Measurements from ENCODE around the gene ELMOD2. TPM values are rescaled to one million over a fixed set of nuclear protein-coding genes. Genes with fewer than 3 reads are reported as not detected.
"Not testable (repeated sequence)": the region's sequence is repeated elsewhere in the genome, so short reads cannot be mapped to it uniquely, and the experiment has no call there.

The ELMOD2 gene, protein sequence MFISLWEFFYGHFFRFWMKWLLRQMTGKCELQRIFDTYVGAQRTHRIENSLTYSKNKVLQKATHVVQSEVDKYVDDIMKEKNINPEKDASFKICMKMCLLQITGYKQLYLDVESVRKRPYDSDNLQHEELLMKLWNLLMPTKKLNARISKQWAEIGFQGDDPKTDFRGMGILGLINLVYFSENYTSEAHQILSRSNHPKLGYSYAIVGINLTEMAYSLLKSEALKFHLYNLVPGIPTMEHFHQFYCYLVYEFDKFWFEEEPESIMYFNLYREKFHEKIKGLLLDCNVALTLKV
- total RNA-seq (ENCODE audit: insufficient read depth, low replicate concordance): 53.4 TPM

DNA sequence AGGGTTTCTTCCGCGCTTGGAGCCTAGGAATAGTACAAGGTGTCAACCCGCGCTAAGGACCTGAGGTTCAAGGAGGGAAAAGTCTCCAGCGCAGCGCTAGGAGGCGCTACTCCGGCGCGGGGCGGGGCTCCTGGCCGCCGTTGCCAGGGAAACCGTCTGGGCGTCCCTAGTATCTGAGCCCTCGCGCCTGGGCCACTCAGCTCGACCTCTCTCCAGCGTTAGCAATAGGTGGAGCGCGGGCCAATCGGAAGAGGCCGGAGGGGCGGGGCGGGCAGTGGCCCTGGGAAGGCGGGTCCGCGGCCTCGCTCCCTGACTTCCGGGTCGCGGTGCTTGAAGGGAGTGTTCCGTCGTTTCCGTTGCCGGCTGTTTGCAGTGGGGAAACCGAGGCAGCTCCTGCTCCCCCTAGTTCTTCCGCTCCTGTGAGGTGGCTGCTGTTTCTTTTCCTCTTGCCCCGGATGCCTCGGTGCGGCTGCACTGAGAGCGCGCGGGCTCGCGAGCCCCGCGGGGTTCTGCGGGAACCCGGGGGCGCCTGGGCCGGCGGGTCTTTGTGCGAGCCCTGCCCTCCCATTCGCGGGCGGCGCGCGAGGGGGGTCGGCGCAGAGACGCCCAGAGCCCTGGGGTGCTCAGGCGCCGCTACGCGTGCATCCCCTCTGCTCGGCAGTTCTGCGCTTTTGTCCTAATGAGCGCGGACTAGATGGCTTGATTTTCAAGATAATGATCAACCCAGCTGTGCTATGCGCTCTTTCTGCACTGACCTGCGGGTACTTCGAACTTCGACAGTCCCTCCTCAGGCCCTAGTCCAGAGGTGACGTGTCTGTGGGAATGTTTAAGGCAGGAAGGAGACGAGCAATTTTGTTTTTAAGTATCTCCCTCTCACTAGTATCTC lies at the start of gene ELMOD2:
Gene ELMOD2 (plus strand): TSS at position 312 of the 886 bp plus-strand sequence. CDS start 1,261 bp downstream, outside the sequence.
- DNase-seq (ENCODE audit: low spot score): peak; percentile 99

DNA sequence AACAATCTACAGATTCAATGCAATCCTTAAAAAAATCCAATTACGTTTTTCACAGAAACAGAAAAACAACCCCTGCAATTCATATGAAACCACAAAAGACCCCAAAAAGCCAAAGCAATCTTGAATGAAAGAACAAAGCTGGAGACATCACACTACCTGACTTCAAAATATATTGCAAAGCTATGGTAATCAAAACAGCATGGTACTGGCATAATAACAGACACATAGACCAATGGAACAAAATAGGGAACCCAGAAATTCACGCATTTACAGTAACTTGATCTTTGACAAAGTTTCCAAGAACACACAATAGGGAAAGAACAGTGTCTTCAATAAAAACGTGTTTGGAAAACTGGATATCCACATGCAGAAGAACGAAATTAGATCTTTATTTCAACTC lies 40.5 kb upstream of the ELMOD2 start:
- DNase-seq (ENCODE audit: low spot score): no peak

DNA sequence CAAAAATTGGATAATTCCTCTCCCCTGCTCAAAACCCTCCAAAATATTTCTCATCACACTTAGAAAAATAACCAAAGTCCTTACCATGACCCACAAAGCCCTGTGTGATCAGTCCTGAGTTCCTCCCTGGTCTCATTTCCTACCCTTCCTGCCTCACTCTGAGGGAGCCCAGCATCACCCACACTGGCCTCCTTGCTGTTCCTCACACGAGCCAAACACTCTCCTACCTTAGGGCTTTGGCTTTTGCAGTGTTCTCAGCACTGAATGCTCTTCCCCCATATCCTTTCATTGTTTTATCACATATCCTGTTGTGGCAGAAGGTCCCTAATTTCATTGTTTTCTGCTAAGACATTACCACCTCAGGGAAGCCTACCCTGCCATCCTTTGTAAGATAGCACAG lies 38.0 kb upstream of the ELMOD2 start:
- DNase-seq (ENCODE audit: low spot score): no peak

DNA sequence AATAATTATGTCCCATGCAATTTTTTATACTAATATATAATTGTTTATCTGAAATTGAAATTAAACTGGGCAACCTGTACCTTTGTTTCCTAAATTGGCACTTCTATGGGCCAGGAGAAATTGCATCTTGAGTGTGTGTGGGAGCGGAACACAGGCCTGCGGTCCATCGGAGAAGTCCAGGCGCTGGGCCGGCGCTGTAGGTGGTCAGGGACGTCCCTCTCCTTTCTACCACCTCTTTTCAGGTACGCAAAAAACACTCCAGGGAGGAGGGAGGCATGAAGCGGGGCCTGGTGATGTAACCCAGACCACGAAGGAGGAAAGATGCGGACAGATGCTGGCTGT lies 26.6 kb upstream of the ELMOD2 start:
- DNase-seq (ENCODE audit: low spot score): no peak

DNA sequence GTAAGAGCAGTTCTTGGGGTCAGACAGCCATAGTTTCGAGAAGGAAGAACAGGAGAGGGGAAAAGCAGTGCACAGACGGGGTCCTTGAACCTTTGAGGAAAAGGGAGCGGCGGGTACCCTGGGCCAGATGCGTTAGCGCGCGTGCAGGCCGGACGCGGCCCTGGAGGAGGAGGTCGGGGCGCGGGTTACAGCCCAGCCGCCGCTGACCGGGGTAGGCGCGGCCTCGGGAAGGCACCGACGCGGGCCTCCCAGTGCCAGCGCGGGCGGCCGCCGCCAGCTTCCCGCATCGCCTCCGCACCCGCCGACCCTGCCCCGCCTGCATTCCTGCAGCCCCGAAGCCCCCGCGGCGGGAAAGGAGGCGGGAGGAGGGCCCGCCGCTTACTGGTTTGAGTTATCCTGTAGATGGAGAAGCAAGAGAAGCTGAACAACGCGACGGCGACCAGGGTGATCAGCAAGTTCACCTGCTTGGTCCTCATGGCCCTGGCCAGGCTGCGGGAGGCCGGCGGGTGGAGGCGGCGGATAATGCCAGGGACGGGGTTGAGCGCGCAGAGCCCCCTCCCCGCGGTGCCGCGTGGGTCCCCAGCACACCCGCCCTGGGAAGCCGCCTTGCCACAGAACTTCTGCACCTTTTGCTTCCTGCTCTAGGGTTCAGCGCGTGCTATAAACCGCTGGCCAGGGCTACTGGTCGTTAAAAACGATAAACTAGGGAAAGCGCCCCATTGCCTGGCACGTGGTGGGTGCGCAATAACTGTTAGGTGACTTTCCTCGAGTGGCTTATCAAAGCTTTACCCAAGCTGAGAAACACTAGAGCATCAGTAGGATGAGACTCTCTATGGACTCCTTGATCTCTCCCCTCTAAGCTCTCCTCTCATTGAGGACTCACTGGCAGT lies 26.0 kb upstream of the ELMOD2 start, which contains the start of gene MGAT4D:
Gene MGAT4D (minus strand): TSS at position 547 of the 890 bp plus-strand sequence. CDS start 71 bp downstream, at position 476.
- peak; percentile 3 for DNase-seq (ENCODE audit: low spot score)

DNA sequence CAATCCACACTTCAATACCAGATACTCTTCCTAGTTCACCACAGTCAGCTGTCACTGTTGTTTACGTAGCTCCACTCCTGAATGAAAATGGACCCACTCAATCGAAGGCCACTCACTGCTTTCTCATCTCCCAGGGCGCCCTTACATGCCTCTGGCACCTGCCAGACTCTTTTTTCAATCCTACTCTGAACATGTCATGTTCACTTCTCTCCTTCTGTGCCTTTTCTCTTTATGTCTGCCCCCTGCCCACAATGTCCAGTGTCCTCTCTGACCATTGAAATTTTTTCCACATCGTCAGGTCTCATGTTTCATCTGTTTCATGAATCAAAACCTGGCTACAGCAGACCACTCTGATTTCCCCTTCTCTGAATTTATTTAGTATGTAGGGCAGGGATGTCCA lies 24.6 kb upstream of the ELMOD2 start:
- no peak for DNase-seq (ENCODE audit: low spot score)

DNA sequence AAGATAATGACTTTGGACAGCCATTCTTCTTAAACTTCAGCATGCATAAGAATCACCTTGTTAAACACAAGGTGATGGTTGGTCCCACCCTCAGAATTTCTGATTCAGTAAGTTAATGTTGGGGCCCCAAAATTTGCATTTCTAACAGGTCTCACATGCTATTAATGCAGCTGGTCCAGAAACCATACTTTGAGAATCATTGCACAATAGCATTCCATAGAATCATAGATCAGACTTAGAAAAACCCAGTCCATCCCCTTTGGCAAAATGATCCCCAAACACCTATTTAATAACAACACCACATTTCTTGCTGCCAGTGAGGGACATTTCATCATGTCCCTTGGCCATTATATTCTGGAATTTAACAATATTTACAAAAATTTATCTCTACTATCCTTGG lies 19.7 kb upstream of the ELMOD2 start:
- DNase-seq (ENCODE audit: low spot score): no peak

DNA sequence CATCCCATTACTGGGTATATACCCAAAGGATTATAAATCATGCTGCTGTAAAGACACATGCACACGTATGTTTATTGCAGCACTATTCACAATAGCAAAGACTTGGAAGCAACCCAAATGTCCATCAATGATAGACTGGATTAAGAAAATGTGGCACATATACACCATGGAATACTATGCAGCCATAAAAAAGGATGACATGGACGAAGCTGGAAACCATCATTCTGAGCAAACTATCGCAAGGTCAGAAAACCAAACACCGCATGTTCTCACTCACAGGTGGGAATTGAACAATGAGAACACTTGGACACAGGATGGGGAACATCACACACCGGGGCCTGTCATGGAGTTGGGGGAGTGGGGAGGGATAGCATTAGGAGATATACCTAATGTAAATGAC lies 10.2 kb upstream of the ELMOD2 start:
- DNase-seq (ENCODE audit: low spot score): not testable (repeated sequence)

DNA sequence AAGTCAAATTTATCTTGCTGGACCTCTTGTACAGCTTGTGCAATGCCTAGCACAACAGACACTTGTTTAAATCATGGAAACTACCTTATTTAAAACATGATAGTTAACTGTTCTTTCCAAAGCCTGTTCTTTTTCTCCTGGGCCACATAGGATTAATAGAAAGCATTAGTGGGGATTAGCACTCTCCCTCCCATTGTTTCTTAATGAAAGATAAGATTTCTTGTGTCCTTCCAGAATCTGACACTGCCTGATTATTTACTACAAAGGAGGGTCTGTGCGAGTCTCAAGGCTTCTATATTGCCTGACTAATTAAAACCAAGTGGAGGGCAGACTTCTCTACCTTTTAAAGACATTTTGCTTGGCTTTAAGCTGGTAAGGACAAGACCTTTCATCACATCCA lies 8.5 kb upstream of the ELMOD2 start:
- no peak for DNase-seq (ENCODE audit: low spot score)

DNA sequence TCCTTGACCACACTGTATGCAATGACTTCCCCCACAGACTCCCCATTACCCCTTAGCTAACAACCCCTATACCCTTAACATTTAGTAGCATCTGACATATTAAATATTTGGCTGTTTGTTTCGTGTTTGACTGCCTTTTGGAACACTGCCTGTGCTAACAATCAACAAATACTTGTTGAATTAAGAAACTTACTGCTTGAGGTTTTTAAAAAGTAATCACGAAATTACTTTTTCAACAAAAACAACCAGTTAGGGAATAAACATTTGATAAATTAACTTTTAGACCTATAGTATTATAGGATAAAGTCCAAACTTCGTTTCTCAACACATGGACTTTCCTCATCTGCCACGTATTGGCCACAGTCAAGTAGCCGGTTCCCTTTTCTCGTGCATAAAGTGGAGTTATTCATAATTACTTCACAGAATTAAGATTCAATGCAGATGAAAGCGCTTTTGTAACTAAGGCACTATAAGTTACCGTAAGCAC lies 555 bp upstream of the ELMOD2 start:
- DNase-seq (ENCODE audit: low spot score): no peak

DNA sequence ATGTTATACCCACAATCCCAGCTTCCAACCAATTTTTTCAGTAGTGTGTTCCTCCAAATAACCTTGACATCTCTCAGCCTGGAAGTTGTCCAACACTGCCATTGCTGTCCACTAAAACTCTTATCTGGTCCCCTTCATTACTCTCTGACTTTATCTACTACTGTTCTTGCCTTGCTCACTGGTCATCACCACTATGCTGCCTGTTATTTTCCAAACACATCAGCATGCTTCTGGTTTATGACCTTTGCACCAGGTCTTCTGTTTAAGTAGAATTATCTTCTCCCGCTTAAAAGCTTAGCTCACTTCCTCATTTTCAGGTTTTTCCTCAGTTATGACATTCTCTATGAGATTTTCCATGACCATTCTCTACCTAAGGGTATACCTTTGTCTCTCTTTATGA lies 5.5 kb downstream of the ELMOD2 start:
- DNase-seq (ENCODE audit: low spot score): no peak

DNA sequence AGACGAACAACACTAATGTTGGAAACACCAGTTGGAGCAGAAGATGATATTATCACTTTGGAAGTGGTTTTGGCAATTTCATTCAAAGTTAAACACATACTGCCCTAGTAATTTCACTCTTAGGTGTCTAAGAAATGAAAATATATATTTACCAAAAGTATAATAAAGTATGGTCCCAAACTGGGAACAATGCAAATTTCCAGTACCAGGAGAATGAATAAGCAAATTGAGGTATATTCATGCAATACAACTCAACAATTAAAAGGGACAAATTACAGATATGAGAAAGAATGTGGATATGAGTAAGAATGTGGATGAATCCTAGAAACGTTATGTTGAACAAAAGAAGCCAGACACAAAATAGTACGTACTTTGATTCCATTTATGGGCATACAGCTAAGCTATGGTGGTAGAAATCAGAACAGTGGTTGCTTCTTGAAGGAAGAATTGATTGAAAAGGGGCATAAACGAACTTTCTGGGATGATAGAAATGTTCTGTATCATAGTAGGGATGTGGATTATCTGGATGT lies 10.0 kb downstream of the ELMOD2 start:
- no peak for DNase-seq (ENCODE audit: low spot score)

DNA sequence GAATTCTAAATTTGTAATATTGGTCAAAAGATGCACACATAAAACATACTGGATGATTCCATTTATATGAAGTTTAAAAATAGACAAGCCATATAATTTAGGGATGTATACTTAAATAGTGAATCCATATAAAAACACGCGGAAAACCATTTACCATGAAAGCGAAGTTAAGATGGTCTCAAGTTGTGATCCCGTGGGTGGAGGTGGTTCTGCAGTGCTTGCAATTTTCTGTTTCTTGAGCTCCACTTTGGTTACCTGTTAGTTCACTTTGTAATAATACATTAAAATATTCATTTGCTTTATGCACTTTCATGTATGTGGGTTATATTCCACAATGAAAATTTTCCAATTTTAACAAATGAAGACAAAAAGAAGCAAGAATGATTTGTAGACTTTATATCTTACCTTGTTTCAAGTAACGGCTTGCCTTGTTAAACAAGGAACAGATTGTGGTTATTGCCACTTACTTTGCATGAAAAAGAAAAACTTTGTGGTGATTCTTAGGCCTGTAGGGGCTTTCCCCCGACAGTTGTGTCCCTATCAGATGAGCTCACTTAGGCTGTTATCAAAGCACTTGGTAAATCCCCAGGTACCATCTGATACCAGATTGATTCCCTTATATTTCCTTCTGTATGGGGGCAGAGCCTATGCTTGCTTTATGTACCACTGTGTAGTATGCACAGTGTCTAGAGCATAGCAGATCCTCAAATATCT lies 32.6 kb downstream of the ELMOD2 start:
- DNase-seq (ENCODE audit: low spot score): no peak

DNA sequence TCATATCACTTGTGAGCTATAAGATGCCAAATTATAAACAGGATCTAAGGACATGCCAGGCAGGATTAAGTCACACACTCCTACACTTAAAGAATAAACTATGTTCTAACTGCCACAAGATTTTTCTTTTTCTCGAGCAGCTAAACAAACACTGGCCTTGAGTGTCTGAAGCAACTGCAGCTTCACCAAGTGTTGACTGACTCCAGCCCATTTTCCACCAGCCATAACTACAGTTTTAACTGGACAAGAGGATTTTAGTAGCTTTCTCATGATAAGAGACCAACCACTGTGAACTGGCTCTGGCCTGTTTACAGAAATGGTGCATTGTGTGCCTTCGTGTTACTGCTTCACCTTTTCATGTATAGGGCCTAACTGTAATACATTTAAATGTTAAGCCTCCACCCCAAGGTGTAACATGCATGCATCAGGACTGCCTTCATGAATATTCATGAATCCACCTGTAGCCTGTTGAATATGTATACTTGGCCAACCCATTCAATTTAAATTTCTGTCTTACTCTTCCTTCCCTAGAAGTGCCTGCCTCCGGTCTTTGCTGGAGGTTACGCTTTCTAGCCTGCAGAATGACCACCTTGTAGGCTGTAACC lies 34.0 kb downstream of the ELMOD2 start:
- DNase-seq (ENCODE audit: low spot score): no peak

DNA sequence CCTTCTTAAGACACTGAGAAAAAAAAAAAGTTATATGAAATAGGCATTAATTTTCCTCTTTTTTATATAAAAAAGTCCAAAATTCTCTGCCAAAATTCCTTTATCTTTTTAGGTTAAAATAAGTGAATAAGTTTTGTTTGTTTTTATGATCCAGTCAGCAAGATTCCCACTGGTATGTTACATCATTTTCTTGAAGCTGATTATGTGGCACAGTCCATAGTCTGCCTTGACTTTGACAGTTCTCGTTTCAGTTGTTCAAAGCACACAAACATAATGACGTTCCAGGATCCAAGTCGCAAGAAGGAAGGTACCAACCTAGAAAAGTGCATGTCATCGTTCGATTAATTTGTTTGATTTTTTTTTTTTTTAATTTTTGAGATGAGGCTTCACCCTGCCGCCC lies 35.7 kb downstream of the ELMOD2 start:
- no peak for DNase-seq (ENCODE audit: low spot score)

DNA sequence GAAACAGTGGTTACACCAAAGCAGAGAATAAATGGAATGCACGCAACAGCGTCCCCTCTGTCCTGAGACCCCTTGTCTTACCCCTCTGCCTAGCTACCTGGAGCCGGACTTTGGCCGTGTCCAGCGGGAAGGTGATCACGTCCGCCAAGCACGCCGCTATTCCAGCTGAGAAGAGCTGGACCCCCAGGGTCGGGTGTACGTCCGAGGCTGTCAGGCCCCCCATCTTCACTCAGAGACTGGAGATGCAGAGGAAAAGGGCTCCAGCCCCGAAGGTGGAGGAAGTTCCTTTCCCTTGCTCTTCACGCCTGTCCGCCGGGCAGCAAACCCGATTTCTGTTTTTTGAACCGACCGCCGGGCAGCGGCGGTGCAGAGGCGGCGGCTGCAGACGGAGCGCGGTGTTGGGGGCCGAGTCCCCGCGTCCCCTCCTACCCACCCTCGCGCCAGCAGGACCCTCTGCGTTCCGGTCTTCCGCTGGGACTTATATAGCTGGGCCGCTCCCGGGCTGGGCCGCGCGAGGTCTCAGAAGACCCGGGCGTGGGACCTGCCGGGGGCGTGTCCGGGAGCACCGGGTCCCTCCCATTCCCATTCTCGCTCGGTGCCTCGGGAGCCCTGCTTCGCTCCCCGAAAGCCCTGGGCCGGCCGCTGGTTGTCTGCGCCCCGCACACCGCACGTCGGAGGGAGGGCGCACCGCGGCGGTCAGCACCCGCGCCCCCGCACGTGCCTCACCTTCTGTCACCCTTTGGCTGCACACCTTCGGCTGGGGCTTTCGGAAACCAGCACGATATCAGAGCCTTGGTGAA lies 44.7 kb downstream of the ELMOD2 start, which contains the start of gene UCP1:
Gene UCP1 (minus strand): TSS at position 455 of the 800 bp plus-strand sequence. CDS start 232 bp downstream, at position 223.
- DNase-seq (ENCODE audit: low spot score): peak; percentile 17

DNA sequence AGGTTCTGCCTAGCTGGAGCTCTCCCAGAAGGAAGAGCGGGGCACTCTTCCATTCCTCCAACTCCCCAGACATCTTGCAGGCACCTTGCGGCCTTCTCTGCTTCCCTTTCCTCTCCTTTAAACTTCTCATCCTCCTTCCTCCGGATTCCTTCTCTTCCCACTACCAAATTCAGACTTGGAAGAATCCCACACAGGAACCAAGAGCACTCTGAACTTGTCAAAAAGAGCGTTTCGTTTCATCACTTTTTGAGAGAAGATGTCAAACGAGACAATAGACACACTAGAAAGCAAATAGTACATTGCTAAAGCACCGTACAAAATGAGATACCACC lies 45.3 kb downstream of the ELMOD2 start:
- DNase-seq (ENCODE audit: low spot score): no peak

DNA sequence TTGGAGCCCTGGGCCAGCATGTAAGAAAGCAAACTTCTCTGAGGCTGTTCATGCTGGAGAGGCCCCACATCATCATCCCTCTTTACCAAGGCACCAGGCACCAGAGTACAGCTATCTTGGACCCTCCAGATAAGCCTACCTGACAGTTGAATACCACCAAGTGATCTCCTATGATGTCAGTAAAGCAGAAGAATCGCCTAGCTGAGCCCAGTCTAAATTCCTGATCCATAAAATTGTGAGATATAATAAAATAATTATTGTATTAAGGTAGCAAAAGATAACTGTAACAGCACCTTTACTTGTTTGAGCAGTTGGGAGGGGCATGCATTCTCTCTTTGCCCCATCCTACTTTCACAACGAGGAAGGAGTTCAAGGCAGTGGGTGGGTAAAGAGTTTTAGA lies 47.7 kb downstream of the ELMOD2 start:
- no peak for DNase-seq (ENCODE audit: low spot score)

DNA sequence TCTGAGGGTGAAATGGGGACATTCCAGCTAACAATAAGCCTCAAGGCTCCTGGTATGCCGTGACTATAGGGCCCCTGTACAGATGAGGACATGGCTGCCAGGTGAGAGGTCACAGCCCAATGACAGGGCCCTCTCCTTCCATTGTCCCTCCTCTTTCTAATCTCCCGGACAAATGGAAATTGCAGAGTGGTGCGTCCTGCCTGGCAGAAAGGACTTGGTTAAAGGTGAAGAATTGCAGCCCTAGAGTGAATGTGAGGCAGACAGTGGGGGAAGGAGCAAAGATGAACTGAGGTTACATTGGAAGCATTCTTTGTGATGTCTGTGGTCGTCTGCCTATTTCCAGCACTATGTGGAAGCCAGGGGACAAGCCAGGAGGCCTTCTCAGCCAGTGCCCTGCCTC lies 51.5 kb downstream of the ELMOD2 start:
- no peak for DNase-seq (ENCODE audit: low spot score)

Measured in umbilical cord (tissue), 2 donors.